ENCODE results near the gene MAP3K1.

Gene MAP3K1

GRCh38 chr5:56845277-56845676 is 29.9 kb downstream of the MAP3K1 start:
- H3K9me3 ChIP-seq (replicated peaks in 1 of 11) = no peaks in the 10 kb centered on the region
- no peak overlapping the region for H3K4me3 ChIP-seq
- H4K20me1 ChIP-seq = peaks cover 71 to 100% (median 100%) of the 10 kb centered on the region in 11 experiments
- peak overlapping the region in 3 of 11 experiments; percentile 11 to 31 (median 21); a peak in 3 of 22 replicates for H3K27ac ChIP-seq
- H3K9ac ChIP-seq = no peak overlapping the region
- no peaks in the 10 kb centered on the region for H3K27me3 ChIP-seq
- peaks cover 68 to 100% (median 100%) of the 10 kb centered on the region in 10 experiments for H3K4me1 ChIP-seq
- H3K4me2 ChIP-seq = peak overlapping the region; percentile 62 to 96 (median 74)
- no peak for TF ChIP-seq Cebpa-rat (IDR thresholded peaks at IDR 0.05)
- peaks cover 11 to 69% (median 41%) of the 10 kb centered on the region in 11 experiments; a peak in 19 of 22 replicates for H3K36me3 ChIP-seq

GRCh38 chr5:56845904-56846480 is 30.6 kb downstream of the MAP3K1 start:
- peak overlapping the region; percentile 62 to 96 (median 74); a peak in 21 of 22 replicates for H3K4me2 ChIP-seq
- H3K9ac ChIP-seq = no peak overlapping the region
- peaks cover 78 to 100% (median 100%) of the 10 kb centered on the region in 11 experiments for H4K20me1 ChIP-seq
- peaks cover 11 to 66% (median 43%) of the 10 kb centered on the region in 11 experiments; a peak in 19 of 22 replicates for H3K36me3 ChIP-seq
- no peaks in the 10 kb centered on the region for H3K9me3 ChIP-seq (replicated peaks in 1 of 11)
- H3K27me3 ChIP-seq = no peaks in the 10 kb centered on the region
- no peak for TF ChIP-seq Cebpa-rat (IDR thresholded peaks at IDR 0.05)
- H3K27ac ChIP-seq = peak overlapping the region in 2 of 11 experiments; percentile 11 to 21; a peak in 3 of 22 replicates
- peaks cover 69 to 100% (median 100%) of the 10 kb centered on the region in 10 experiments for H3K4me1 ChIP-seq
- no peak overlapping the region for H3K4me3 ChIP-seq

- no peaks in the 10 kb centered on the region for H3K9me3 ChIP-seq (replicated peaks in 1 of 11)
- H4K20me1 ChIP-seq = peaks cover 70 to 100% (median 100%) of the 10 kb centered on the region in 11 experiments
- 0 out of 22 replicates have a peak overlapping the region, but pooled peaks of 1 of the 11 experiments have one; percentile 42 for H3K9ac ChIP-seq
- H3K27ac ChIP-seq = peak overlapping the region in 3 of 11 experiments; percentile 27 to 45 (median 29); a peak in 4 of 22 replicates
- no peak for TF ChIP-seq Cebpa-rat (IDR thresholded peaks at IDR 0.05)
- H3K4me2 ChIP-seq = peak overlapping the region in 10 of 11 experiments; percentile 17 to 96 (median 80); a peak in 15 of 22 replicates
- H3K4me1 ChIP-seq = peaks cover 73 to 100% (median 100%) of the 10 kb centered on the region in 10 experiments
- H3K36me3 ChIP-seq = peaks cover 6 to 44% (median 30%) of the 10 kb centered on the region in 11 experiments; a peak in 19 of 22 replicates
- H3K27me3 ChIP-seq = no peaks in the 10 kb centered on the region
- H3K4me3 ChIP-seq = no peak overlapping the region
Observed at GRCh38 chr5:56848206-56848605, 32.9 kb downstream of the MAP3K1 start.

GRCh38 chr5:56849671-56850070 is 34.3 kb downstream of the MAP3K1 start:
- Histone ChIP-seq H3K9me3 (replicated peaks in 1 of 11) (no peaks in the 10 kb centered on the region), H3K36me3 (peaks cover 0 to 43% (median 22%) of the 10 kb centered on the region in 11 experiments; a peak in 9 of 22 replicates), H3K27ac (peak overlapping the region in 6 of 11 experiments; percentile 3 to 45 (median 20); a peak in 6 of 22 replicates), H4K20me1 (peaks cover 70 to 100% (median 100%) of the 10 kb centered on the region in 11 experiments), H3K27me3 (no peaks in the 10 kb centered on the region), H3K4me2 (peak overlapping the region; percentile 67 to 96 (median 79)), H3K4me3 (no peak overlapping the region), H3K9ac (no peak overlapping the region), H3K4me1 (peaks cover 73 to 100% (median 100%) of the 10 kb centered on the region in 10 experiments)
- no peak for TF ChIP-seq Cebpa-rat (IDR thresholded peaks at IDR 0.05)

- TF ChIP-seq Cebpa-rat (IDR thresholded peaks at IDR 0.05) = no peak
- Histone ChIP-seq H3K4me2 (peak overlapping the region; percentile 74 to 96 (median 79)), H4K20me1 (peaks cover 69 to 100% (median 100%) of the 10 kb centered on the region in 11 experiments), H3K27me3 (no peaks in the 10 kb centered on the region), H3K4me1 (peaks cover 73 to 100% (median 100%) of the 10 kb centered on the region in 10 experiments), H3K36me3 (peaks cover 0 to 40% (median 15%) of the 10 kb centered on the region in 11 experiments; a peak in 9 of 22 replicates), H3K9ac (no peak overlapping the region), H3K27ac (peak overlapping the region in 6 of 11 experiments; percentile 1 to 61 (median 37); a peak in 5 of 22 replicates), H3K4me3 (no peak overlapping the region), H3K9me3 (replicated peaks in 1 of 11) (no peaks in the 10 kb centered on the region)
Observed at GRCh38 chr5:56850423-56850822, 35.1 kb downstream of the MAP3K1 start.

GRCh38 chr5:56851258-56851941 is 36.1 kb downstream of the MAP3K1 start:
- H3K4me3 ChIP-seq = peak overlapping the region in 3 of 10 experiments; percentile 1 to 31 (median 12); a peak in 2 of 20 replicates
- H3K9me3 ChIP-seq (replicated peaks in 1 of 11) = no peaks in the 10 kb centered on the region
- H3K27ac ChIP-seq = peak overlapping the region in 9 of 11 experiments; percentile 38 to 61 (median 54); a peak in 15 of 22 replicates
- peaks cover 0 to 33% (median 10%) of the 10 kb centered on the region in 11 experiments; a peak in 10 of 22 replicates for H3K36me3 ChIP-seq
- peaks cover 68 to 100% (median 100%) of the 10 kb centered on the region in 11 experiments for H4K20me1 ChIP-seq
- peak overlapping the region; percentile 15 to 61 (median 28); a peak in 12 of 22 replicates for H3K9ac ChIP-seq
- H3K27me3 ChIP-seq = no peaks in the 10 kb centered on the region
- peaks cover 74 to 100% (median 100%) of the 10 kb centered on the region in 10 experiments for H3K4me1 ChIP-seq
- peak overlapping the region; percentile 74 to 96 (median 79) for H3K4me2 ChIP-seq
- no peak for TF ChIP-seq Cebpa-rat (IDR thresholded peaks at IDR 0.05)

- H3K27me3 ChIP-seq = no peaks in the 10 kb centered on the region
Observed at GRCh38 chr5:56852228-56853000, 37.1 kb downstream of the MAP3K1 start.

GRCh38 chr5:56853698-56854097 is 38.3 kb downstream of the MAP3K1 start:
- H3K27ac ChIP-seq = peak overlapping the region in 10 of 11 experiments; percentile 3 to 55 (median 36); a peak in 15 of 22 replicates
- peaks cover 66 to 100% (median 86%) of the 10 kb centered on the region in 10 experiments for H3K4me1 ChIP-seq
- H3K9ac ChIP-seq = peak overlapping the region in 4 of 11 experiments; percentile 6 to 59 (median 16); a peak in 5 of 22 replicates
- no peaks in the 10 kb centered on the region for H3K9me3 ChIP-seq (replicated peaks in 1 of 11)
- no peak for TF ChIP-seq Cebpa-rat (IDR thresholded peaks at IDR 0.05)
- peaks cover 20 to 43% (median 25%) of the 10 kb centered on the region in 11 experiments for H3K36me3 ChIP-seq
- no peak overlapping the region for H3K4me3 ChIP-seq
- H4K20me1 ChIP-seq = peaks cover 66 to 100% (median 100%) of the 10 kb centered on the region in 11 experiments
- no peaks in the 10 kb centered on the region for H3K27me3 ChIP-seq
- H3K4me2 ChIP-seq = peak overlapping the region; percentile 69 to 96 (median 78)

More at GRCh38 chr5:56852228-56853000, 37.1 kb downstream of the MAP3K1 start:
- Histone ChIP-seq H3K9me3 (replicated peaks in 1 of 11) (no peaks in the 10 kb centered on the region), H4K20me1 (peaks cover 70 to 100% (median 100%) of the 10 kb centered on the region in 11 experiments), H3K4me1 (peaks cover 72 to 100% (median 96%) of the 10 kb centered on the region in 10 experiments), H3K4me2 (peak overlapping the region; percentile 74 to 96 (median 79)), H3K9ac (peak overlapping the region; percentile 15 to 61 (median 33); a peak in 17 of 22 replicates), H3K4me3 (peak overlapping the region in 7 of 10 experiments; percentile 1 to 37 (median 12); a peak in 5 of 20 replicates), H3K36me3 (peaks cover 7 to 33% (median 14%) of the 10 kb centered on the region in 11 experiments; a peak in 20 of 22 replicates), H3K27ac (peak overlapping the region; percentile 23 to 61 (median 52); a peak in 18 of 22 replicates)
- TF ChIP-seq Cebpa-rat (IDR thresholded peaks at IDR 0.05) = no peak

Measured in BLaER1 treated with 17β-estradiol and CSF1 and Interleukin-3, amounts not matched to agents 10 nM and 100 nM (cell line).